Skeletal muscle satellite cell (primary cell): ENCODE results near the gene SFXN5.

Experiments
- H3K27me3 ChIP-seq: 2 replicates; pipeline ENCODE4 v1.7.0; 2013; ENCODE audit warnings: low read length; ENCODE audit not compliant: control insufficient read depth, insufficient read depth
- H3K36me3 ChIP-seq: 2 replicates; pipeline ENCODE4 v1.7.0; 2013; ENCODE audit warnings: mild to moderate bottlenecking, control low read depth, low read length; ENCODE audit not compliant: insufficient read depth
- H3K4me1 ChIP-seq: 2 replicates; pipeline ENCODE4 v1.7.0; 2013; ENCODE audit warnings: low read length; ENCODE audit not compliant: control insufficient read depth, insufficient read depth
- H3K4me2 ChIP-seq: 2 replicates; pipeline ENCODE4 v1.7.0; 2013; ENCODE audit warnings: mild to moderate bottlenecking, low read length
- H3K4me3 ChIP-seq: 2 replicates; pipeline ENCODE4 v1.7.0; 2013; ENCODE audit warnings: low read length
- H3K9ac ChIP-seq: 2 replicates; pipeline ENCODE4 v1.7.0; 2013; ENCODE audit warnings: mild to moderate bottlenecking, low read depth, low read length, moderate library complexity
- H3K9me3 ChIP-seq: replicated peaks from 2 replicates; pipeline ENCODE4 v1.7.0; 2013; ENCODE audit warnings: mild to moderate bottlenecking, control low read depth, low read length

Gene SFXN5

DNA sequence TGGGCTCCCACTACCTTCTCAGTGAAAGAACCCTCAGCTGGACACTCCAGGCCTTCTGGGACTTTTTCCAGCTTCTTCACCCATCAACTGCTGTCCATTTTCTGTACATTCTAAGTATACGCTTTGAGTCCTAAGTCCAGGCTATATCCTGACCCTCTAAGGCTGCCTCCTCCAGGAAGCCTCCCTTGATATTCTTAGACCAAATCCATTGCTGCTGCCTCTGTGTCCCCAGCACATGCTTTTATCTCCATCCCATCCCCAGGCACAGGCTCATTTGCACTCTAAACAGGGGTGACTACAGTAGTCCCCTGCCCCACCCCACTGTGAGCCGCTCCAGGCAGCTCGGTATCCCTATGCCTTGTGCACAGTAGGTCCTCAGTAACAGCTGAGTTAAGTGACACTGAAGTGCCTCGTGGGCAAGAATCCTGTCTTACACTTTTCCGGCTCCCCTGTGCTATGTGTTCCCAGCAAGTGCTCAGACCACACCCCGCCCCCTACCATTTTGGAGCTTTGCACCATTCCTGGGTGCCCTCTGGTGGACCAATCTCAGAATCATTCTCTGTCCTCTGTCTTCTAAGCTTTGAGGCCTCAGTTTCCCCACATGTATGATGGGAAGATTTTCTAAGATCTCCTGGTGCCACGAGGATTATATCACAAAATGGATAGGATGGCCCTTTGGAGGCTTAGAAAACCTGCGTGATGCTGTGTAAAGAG is 119.2 kb downstream of the SFXN5 start:
- Histone ChIP-seq H3K9ac (no peak overlapping the region), H3K4me3 (no peak overlapping the region), H3K36me3 (no peaks in the 10 kb centered on the region), H3K9me3 (no peaks in the 10 kb centered on the region), H3K4me2 (no peak overlapping the region), H3K27me3 (no peaks in the 10 kb centered on the region), H3K4me1 (no peaks in the 10 kb centered on the region)

- Histone ChIP-seq H3K4me1 (no peaks in the 10 kb centered on the region), H3K36me3 (no peaks in the 10 kb centered on the region), H3K4me3 (no peak overlapping the region)
Observed at GRCh38 chr2:72951303-72952095, 120.0 kb downstream of the SFXN5 start.

GRCh38 chr2:72950558-72951255 is 120.8 kb downstream of the SFXN5 start:
- no peaks in the 10 kb centered on the region for H3K4me1 ChIP-seq
- no peak overlapping the region for H3K9ac ChIP-seq
- no peak overlapping the region for H3K4me2 ChIP-seq

More at GRCh38 chr2:72951303-72952095, 120.0 kb downstream of the SFXN5 start:
- Histone ChIP-seq H3K27me3 (no peaks in the 10 kb centered on the region), H3K9me3 (no peaks in the 10 kb centered on the region), H3K9ac (no peak overlapping the region), H3K4me2 (no peak overlapping the region)

GRCh38 chr2:72949642-72950041 is 121.9 kb downstream of the SFXN5 start:
- Histone ChIP-seq H3K27me3 (no peaks in the 10 kb centered on the region), H3K9me3 (no peaks in the 10 kb centered on the region), H3K4me3 (no peak overlapping the region), H3K36me3 (no peaks in the 10 kb centered on the region), H3K9ac (no peak overlapping the region), H3K4me2 (no peak overlapping the region), H3K4me1 (no peaks in the 10 kb centered on the region)

More at GRCh38 chr2:72950558-72951255, 120.8 kb downstream of the SFXN5 start:
- no peaks in the 10 kb centered on the region for H3K27me3 ChIP-seq
- H3K36me3 ChIP-seq, result no peaks in the 10 kb centered on the region
- no peak overlapping the region for H3K4me3 ChIP-seq
- H3K9me3 ChIP-seq, result no peaks in the 10 kb centered on the region

DNA sequence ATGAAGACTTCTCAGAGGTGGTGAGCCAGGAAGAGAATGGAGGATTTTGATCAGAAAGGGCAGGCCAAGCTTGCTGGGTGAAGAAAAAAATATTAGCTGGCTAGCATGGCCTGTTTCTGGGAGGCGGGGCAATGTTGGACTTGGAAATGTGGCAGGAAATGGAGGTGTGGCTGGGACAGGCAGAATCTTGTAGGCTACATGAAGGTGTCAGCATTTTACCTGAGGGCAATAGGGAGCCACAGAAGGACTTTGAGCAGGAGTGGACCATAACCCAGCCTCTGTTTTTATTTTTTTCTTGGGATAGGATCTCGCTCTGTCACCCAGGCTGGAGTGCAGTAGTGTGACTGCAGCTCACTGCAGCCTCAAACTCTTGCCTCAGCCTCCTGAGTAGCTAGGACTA is 122.5 kb downstream of the SFXN5 start:
- H3K4me1 ChIP-seq, result no peaks in the 10 kb centered on the region
- H3K36me3 ChIP-seq, result no peaks in the 10 kb centered on the region

DNA sequence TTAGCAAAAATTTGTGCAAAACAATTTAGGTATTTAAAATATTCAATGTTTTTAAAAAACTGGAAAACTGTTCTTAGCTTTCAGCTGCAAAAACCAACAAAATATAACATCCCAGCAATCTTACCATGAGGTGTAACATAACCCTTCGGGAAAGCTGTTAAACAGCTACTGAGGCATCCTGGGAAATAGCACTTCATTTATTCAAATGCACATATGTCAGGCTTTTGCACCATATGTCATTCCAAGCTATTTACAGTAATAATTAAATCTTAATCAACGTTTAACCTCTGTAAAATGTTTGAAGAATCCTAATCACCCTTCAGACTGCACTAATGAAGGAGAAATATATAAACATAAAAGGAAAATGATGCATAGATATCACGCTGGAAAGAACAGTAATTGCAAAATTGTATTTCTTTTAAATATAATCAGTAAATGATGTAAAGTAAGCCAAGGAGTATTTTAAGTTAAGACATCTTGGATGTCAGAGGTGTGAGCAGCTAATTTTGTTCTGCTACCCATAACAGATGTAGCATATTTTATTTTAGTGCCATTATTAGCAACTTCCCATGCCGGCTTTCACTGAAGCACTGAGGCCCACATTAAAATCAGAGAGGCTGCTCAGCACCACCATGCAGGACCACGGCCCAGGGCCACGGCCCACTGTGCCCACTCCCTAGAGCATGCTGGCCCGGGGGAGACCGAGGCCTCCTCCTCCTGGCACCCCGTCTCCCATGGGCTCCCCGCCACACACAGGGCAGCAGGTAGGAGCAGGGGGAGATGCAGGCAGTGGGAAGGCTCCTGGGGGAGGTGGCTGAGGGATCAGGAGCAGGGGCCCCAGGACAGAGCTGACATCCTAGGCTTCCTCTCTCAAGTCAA is 123.3 kb downstream of the SFXN5 start:
- Histone ChIP-seq H3K36me3 (no peaks in the 10 kb centered on the region), H3K9ac (no peak overlapping the region), H3K4me1 (no peaks in the 10 kb centered on the region), H3K27me3 (no peaks in the 10 kb centered on the region), H3K4me2 (no peak overlapping the region), H3K4me3 (no peak overlapping the region), H3K9me3 (no peaks in the 10 kb centered on the region)

More for the DNA sequence above, 122.5 kb downstream of the SFXN5 start:
- H3K4me2 ChIP-seq, result no peak overlapping the region
- H3K4me3 ChIP-seq, result no peak overlapping the region
- H3K9me3 ChIP-seq, result no peaks in the 10 kb centered on the region
- no peaks in the 10 kb centered on the region for H3K27me3 ChIP-seq
- no peak overlapping the region for H3K9ac ChIP-seq

GRCh38 chr2:72946466-72946865 is 125.0 kb downstream of the SFXN5 start:
- H3K27me3 ChIP-seq, result no peaks in the 10 kb centered on the region
- no peak overlapping the region for H3K9ac ChIP-seq
- H3K36me3 ChIP-seq, result no peaks in the 10 kb centered on the region

GRCh38 chr2:72945450-72946019 is 126.0 kb downstream of the SFXN5 start:
- H3K9ac ChIP-seq, result no peak overlapping the region

More at GRCh38 chr2:72946466-72946865, 125.0 kb downstream of the SFXN5 start:
- no peaks in the 10 kb centered on the region for H3K9me3 ChIP-seq
- peaks cover under 1% of the 10 kb centered on the region for H3K4me1 ChIP-seq
- no peak overlapping the region for H3K4me2 ChIP-seq
- H3K4me3 ChIP-seq, result no peak overlapping the region

GRCh38 chr2:72944804-72945449 is 126.6 kb downstream of the SFXN5 start:
- H3K27me3 ChIP-seq, result no peaks in the 10 kb centered on the region
- no peaks in the 10 kb centered on the region for H3K9me3 ChIP-seq
- no peak overlapping the region for H3K4me3 ChIP-seq
- no peak overlapping the region for H3K9ac ChIP-seq
- H3K36me3 ChIP-seq, result no peaks in the 10 kb centered on the region
- H3K4me2 ChIP-seq, result no peak overlapping the region
- peaks cover 15% of the 10 kb centered on the region for H3K4me1 ChIP-seq

More at GRCh38 chr2:72945450-72946019, 126.0 kb downstream of the SFXN5 start:
- Histone ChIP-seq H3K4me2 (no peak overlapping the region), H3K4me3 (no peak overlapping the region), H3K36me3 (no peaks in the 10 kb centered on the region), H3K9me3 (no peaks in the 10 kb centered on the region), H3K4me1 (peaks cover 9% of the 10 kb centered on the region), H3K27me3 (no peaks in the 10 kb centered on the region)
